ENCODE results near the gene CDCP2.

The CDCP2 gene

GRCh38 chr1:54153535-54154439 is 987 bp upstream of the CDCP2 start:
- no peak for DNase-seq
- ATAC-seq (ENCODE audit: insufficient read depth, low read depth) = no peak
- no peaks in the 10 kb centered on the region for H3K27me3 ChIP-seq (ENCODE audit: insufficient read depth, low read length, poor library complexity)
- H3K9ac ChIP-seq (ENCODE audit: low read depth, low read length) = no peak overlapping the region
- H3K9me3 ChIP-seq (ENCODE audit: insufficient read depth, low read length, severe bottlenecking) = no peaks in the 10 kb centered on the region
- H4K20me1 ChIP-seq (ENCODE audit: insufficient read depth, low read length) = no peaks in the 10 kb centered on the region
- no peaks in the 10 kb centered on the region for H3K79me2 ChIP-seq (ENCODE audit: insufficient read depth, low read length)
- H3K4me3 ChIP-seq (ENCODE audit: low read depth in 1 of 2, low read length in 2 of 2) = no peak overlapping the region
- no peak overlapping the region for H2AFZ ChIP-seq (ENCODE audit: low read depth, low read length)
- no peak overlapping the region for H3K27ac ChIP-seq (ENCODE audit: low read length)
- H3K36me3 ChIP-seq (ENCODE audit: insufficient read depth, low read length) = no peaks in the 10 kb centered on the region
- TF ChIP-seq EZH2 (IDR thresholded peaks at IDR 0.05; ENCODE audit: borderline replicate concordance, low read depth, low read length, severe bottlenecking) (no peak), CTCF (IDR thresholded peaks at IDR 0.05; ENCODE audit: borderline replicate concordance, extremely low read depth, low read length, poor library complexity, severe bottlenecking) (no peak)
- H3K4me2 ChIP-seq (ENCODE audit: insufficient read depth, low read length) = no peak overlapping the region
- no peaks in the 10 kb centered on the region for H3K4me1 ChIP-seq (ENCODE audit: insufficient read depth, low read length)

- Histone ChIP-seq H3K4me2 (ENCODE audit: insufficient read depth, low read length) (no peak overlapping the region), H3K4me3 (ENCODE audit: low read depth in 1 of 2, low read length in 2 of 2) (no peak overlapping the region), H3K79me2 (ENCODE audit: insufficient read depth, low read length) (no peaks in the 10 kb centered on the region), H3K4me1 (ENCODE audit: insufficient read depth, low read length) (no peaks in the 10 kb centered on the region), H3K27ac (ENCODE audit: low read length) (no peak overlapping the region), H3K27me3 (ENCODE audit: insufficient read depth, low read length, poor library complexity) (no peaks in the 10 kb centered on the region), H3K9ac (ENCODE audit: low read depth, low read length) (no peak overlapping the region), H2AFZ (ENCODE audit: low read depth, low read length) (no peak overlapping the region), H4K20me1 (ENCODE audit: insufficient read depth, low read length) (no peaks in the 10 kb centered on the region), H3K9me3 (ENCODE audit: insufficient read depth, low read length, severe bottlenecking) (no peaks in the 10 kb centered on the region), H3K36me3 (ENCODE audit: insufficient read depth, low read length) (no peaks in the 10 kb centered on the region)
- DNase-seq = no peak
- TF ChIP-seq EZH2 (IDR thresholded peaks at IDR 0.05; ENCODE audit: borderline replicate concordance, low read depth, low read length, severe bottlenecking) (no peak), CTCF (IDR thresholded peaks at IDR 0.05; ENCODE audit: borderline replicate concordance, extremely low read depth, low read length, poor library complexity, severe bottlenecking) (no peak)
- no peak for ATAC-seq (ENCODE audit: insufficient read depth, low read depth)
These were observed 1.8 kb downstream of the CDCP2 start for GRCh38 chr1:54151013-54151412.

- Histone ChIP-seq H3K27me3 (ENCODE audit: insufficient read depth, low read length, poor library complexity) (no peaks in the 10 kb centered on the region), H3K4me2 (ENCODE audit: insufficient read depth, low read length) (no peak overlapping the region), H3K4me1 (ENCODE audit: insufficient read depth, low read length) (no peaks in the 10 kb centered on the region), H3K79me2 (ENCODE audit: insufficient read depth, low read length) (no peaks in the 10 kb centered on the region), H3K9ac (ENCODE audit: low read depth, low read length) (no peak overlapping the region), H2AFZ (ENCODE audit: low read depth, low read length) (no peak overlapping the region), H3K36me3 (ENCODE audit: insufficient read depth, low read length) (no peaks in the 10 kb centered on the region), H4K20me1 (ENCODE audit: insufficient read depth, low read length) (no peaks in the 10 kb centered on the region), H3K27ac (ENCODE audit: low read length) (no peak overlapping the region), H3K4me3 (ENCODE audit: low read depth in 1 of 2, low read length in 2 of 2) (no peak overlapping the region), H3K9me3 (ENCODE audit: insufficient read depth, low read length, severe bottlenecking) (no peaks in the 10 kb centered on the region)
- DNase-seq = no peak
- ATAC-seq (ENCODE audit: insufficient read depth, low read depth) = no peak
- no peak for TF ChIP-seq CTCF (IDR thresholded peaks at IDR 0.05; ENCODE audit: borderline replicate concordance, extremely low read depth, low read length, poor library complexity, severe bottlenecking)
- no peak for TF ChIP-seq EZH2 (IDR thresholded peaks at IDR 0.05; ENCODE audit: borderline replicate concordance, low read depth, low read length, severe bottlenecking)
These were observed 3.1 kb downstream of the CDCP2 start for GRCh38 chr1:54149734-54150133.
